IPS-11a (cell line): ENCODE measurements around the gene TNFSF11.

Source experiments
- H3K4me3 ChIP-seq: one replicate; pipeline ENCODE4 v1.5.1; 2013; ENCODE audit warnings: low read depth, low read length, control low read depth

The TNFSF11 gene

DNA sequence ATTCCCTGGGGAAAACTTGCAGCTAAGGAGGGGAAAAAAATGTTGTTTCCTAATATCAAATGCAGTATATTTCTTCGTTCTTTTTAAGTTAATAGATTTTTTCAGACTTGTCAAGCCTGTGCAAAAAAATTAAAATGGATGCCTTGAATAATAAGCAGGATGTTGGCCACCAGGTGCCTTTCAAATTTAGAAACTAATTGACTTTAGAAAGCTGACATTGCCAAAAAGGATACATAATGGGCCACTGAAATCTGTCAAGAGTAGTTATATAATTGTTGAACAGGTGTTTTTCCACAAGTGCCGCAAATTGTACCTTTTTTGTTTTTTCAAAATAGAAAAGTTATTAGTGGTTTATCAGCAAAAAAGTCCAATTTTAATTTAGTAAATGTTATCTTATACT, 33.6 kb downstream of the TNFSF11 start:
- H3K4me3 ChIP-seq, result no peak overlapping the region

DNA sequence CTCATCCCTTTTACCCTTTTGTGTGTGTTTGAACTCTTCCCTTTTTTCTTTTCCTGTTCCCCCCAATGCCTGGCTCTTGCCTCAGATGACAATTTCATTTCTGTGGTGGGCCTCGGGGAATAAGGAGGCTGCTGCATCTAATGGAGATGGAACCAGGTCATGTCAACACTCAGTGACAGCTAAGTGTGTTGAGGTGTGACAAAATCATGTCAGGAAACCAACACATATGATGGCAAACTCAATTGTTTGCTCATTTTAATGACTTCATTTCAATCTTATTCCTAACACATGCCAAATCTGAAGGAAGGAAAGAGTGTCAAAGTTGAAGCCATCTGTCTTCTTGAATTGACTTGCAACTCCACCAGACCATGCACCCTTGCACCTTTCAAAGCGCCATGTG, 36.7 kb downstream of the TNFSF11 start:
- H3K4me3 ChIP-seq, result no peak overlapping the region

DNA sequence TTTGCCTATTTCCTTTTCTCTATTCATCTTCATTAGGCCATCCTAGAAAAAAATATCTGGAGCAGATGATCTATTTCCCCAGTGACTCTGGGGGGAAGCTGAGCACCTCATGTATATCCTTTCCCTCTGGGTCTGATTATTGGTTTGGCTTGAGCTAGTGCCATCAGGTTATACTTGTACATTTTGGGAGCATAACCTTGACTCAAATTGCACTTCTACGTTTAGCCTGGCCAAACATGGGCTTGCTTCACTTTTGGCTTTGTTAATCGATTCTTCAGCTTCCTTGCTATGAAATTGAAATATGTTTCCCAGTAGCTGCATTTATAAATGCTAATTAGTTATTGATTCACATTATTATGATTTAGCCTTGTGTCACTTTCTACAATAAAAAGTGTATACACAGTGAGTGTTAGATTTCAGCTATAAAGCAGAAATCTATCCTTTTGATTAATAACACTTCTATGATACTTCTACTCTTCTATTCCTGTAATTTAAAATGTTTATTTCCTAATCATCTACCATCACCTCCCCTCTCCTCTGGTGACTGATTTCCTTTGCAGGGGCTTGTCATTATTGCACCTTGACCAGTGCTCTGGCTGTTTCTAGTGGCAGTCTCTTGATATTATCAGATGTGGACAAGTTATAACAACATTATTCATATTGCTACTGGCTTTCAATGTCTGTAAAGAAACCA, 37.3 kb downstream of the TNFSF11 start:
- no peak overlapping the region for H3K4me3 ChIP-seq

DNA sequence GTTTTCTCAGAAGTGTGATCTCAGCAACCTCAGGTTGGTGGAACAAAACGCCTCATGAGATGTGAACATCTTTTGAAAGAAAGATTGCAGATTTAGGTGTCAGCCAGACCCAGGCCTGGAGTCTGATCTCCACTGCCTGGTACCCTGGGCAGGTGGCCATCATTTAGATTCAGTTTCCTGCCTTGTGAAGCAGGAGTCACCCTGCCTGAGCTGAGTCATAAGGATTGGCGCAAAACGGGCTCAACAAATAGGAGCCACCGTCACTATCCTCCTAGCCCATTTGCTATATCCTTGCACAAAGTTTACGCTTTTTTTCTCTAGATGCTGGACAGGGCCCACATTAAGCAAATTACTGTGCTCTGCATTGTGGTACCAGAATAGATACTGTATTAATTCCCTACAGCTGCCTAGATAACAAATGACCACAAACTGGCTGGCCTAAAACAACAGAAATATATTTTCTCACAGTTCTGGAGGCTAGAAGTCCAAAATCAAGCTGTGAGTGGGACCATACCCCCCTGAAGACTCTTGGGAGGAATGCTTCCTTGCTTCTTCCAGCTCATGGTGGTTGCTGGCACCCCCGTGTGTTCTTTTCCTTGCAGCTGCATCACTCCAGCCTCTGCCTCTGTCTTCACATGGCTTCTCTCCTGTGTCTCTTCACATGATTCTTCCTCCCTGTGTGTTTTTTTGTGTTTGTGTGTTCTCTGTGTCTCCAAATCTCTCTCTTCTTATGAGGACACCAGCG, 38.2 kb downstream of the TNFSF11 start:
- no peak overlapping the region for H3K4me3 ChIP-seq

DNA sequence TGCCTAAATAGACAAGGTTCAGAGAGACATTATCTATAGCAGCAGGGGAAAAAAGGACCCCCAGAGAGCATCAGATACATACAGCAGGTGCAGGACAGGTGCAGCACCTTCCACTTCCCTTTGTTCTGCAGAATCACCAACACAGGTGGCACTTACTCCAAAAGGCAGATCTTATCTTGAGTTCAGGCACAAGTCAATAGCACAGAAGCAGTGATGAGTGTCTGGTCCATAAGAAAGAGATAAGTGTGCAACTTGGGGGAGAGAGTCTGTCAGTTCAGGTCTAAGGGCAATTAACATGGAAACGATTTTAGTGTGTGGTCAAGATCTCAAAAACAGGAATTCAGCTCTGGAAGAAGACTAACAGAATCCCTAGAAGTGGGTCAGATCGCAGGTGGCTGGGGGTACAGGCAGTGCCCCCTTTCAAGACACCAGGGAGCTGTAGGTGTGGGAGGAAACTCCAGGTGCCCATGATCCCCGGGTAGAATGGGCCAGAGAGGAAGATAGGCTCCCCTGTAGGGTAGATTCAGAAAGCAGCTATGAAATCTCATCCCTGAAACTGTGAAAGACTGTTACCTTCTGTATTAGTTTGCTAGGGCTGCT, 40.6 kb downstream of the TNFSF11 start:
- no peak overlapping the region for H3K4me3 ChIP-seq

DNA sequence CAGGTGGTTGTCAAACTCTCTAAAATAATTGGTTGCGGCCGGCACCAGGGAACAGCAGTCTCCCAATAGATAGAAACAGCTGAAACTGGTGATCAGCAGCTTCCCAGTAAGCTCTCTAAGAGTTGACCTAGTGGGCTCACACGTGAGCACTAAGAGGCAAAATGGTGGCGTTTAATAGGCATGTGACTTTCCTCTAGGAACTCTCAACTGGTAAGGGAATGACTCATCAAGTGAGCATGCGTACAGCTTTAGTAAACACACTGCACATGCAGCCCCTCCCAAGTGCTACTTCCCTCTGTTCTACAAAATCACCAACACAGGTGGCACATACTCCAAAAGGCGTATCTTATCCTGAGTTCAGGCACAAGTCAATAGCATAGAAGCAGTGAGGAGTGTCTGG, 41.7 kb downstream of the TNFSF11 start:
- H3K4me3 ChIP-seq, result no peak overlapping the region

DNA sequence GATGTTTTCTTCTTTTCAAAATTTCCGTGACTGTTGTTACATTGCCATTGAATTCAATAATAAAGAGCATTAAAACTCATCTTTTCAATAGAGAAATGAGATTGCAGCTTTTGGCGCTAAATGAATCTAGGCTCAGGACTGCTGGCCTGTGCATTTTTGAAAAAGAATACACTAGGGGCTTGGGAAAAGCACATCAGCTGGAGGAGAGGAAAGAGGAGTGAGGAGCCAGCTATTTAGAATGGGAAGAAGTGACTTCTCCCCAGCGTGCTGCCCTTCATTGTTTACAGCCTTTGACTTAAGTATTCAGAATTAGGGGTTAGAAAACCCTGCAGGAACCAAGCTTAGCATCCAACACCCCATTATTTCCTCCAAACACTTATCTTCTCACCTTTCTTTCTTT, 43.3 kb downstream of the TNFSF11 start:
- no peak overlapping the region for H3K4me3 ChIP-seq

DNA sequence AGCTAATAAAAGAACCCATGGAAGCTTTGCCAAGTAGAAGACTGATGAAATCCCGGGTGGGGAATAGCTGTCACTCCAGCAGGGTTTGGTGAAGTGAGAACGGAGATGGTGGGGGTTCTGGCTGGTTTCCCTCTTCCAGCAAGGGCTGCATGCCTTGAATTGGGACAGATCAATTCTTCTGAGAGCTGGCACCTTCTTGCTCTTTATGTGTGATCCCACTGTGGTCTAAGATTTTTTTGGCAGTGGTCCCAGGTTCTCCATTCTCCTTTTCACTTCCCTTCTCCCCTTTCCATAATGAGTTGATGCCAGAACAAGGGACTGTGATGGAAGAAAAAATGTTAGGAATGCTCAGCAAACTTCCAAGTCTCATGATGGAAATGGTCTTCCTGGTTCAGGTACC, 50.0 kb downstream of the TNFSF11 start:
- H3K4me3 ChIP-seq, result no peak overlapping the region

DNA sequence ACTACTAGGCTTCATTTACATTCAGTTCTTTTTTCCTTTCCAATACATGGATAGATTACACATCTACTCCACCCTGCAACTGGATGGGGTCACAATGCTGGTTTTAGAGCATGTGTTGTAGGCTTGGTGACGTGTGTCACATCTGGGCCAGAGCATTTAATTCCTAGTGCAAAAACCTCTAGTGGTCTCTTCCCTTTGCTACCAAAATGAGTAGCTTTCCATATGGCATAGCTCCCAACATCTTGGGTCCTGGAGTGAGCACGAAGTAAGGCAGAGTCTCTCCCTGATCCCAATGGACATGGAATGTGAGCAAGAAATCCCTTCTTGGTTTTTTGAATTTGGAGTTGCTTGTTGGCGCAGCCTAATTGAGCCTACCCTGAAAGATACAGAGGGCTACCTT, 51.7 kb downstream of the TNFSF11 start:
- no peak overlapping the region for H3K4me3 ChIP-seq

DNA sequence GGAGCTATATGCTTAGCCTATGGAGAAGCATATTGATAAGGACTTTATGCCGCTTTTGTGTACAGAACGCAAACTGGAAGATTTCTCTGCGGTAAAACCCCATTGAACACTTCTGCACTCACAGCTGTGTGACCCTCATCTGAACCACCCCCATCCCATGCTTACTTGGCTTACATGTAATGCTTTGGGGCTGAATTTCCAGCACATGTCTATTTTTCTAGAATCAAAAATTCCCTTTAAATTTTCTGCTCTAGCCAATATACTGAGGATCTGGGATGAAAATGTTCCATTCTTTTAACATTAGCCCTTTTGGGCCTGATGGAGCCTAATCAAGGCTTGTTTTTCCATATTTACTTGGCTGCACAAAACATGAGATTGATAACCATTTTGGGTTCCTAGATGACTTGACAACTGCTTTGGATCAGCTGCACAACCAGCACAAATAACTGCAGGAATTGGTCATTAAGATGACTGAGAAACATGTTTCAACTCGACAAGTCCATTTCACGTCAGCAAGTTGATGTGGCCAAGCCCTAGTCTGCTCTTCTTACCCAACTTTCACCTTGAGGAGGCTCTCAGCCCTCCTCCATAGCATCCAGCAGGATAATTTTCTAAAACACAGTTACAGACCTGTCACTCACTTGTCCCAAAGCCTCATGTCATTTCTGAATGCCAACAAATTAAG, 52.4 kb downstream of the TNFSF11 start:
- H3K4me3 ChIP-seq, result no peak overlapping the region

DNA sequence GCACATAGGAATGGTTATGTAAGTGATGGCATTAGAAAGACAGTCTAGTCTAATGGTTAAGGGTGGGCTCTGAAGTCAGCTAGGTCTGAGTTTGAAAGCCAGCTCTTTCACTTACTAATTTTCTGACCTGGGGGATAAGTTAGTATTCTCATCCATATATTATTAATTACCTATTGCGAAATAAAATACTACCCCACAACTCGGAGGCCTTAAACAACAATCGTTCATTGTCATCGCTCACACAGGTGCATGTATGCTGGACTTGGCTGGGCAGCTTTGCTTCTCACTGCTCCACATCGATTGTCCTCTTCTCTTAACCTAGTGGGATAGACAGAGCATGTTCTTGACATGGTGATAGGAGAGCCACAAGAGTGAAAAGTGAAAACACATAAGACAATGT, 54.7 kb downstream of the TNFSF11 start:
- H3K4me3 ChIP-seq, result no peak overlapping the region

DNA sequence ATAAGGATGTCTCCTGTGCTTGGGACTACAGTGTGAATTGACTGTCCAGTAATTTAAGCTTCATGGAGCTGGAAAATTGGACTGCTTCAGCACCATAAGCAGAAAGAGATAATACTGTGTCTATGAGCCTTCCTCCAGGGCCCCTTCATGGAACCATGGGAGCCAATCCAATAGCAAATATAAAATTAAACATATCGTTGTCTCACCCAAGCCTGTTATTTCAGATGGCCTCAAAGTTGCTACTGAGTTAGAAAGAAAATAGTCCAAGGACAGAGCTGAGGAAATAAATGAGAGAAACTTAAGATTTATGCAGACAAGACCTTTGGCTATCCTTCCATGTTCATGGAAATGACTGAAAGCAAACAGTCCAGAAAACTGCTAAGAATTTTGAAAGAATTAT, 57.2 kb downstream of the TNFSF11 start:
- no peak overlapping the region for H3K4me3 ChIP-seq

DNA sequence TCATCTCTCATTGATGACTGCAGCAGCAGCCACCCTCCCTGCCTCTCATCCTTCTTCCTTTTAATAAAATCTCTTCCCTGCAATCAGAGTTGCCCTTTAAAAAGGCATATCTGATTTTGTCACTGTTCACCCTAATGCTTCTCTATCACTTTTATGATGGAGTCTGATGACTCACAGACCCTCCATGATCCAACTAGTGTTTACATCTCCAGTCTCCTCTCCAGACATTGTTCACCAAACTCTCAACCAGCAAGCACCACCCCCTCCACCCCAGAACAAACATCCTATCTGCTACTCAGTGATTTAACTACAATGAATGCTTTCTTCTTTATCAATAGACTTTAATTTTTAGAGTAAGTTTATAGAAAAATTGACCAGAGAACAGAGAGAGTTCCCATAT, 59.5 kb downstream of the TNFSF11 start:
- H3K4me3 ChIP-seq, result no peak overlapping the region

DNA sequence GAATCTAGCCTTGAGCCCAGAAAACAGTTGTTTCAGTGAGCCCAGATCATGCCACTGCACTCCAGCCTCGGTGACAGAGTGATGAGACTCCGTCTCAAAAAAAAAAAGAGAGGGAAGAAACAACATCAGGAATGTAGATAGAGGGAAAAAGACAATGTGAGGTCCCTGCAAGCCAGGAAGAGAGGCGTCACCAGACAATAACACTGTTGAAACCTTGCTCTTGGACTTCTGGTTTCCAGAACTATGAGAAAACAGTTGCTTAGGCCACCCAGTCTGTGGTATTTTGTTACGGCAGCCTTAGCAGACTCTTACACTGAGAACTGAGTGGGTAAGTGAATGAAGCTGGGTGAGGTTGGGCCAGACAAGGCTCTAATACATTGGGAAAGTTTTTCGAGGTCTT, 64.1 kb downstream of the TNFSF11 start:
- H3K4me3 ChIP-seq, result no peak overlapping the region

DNA sequence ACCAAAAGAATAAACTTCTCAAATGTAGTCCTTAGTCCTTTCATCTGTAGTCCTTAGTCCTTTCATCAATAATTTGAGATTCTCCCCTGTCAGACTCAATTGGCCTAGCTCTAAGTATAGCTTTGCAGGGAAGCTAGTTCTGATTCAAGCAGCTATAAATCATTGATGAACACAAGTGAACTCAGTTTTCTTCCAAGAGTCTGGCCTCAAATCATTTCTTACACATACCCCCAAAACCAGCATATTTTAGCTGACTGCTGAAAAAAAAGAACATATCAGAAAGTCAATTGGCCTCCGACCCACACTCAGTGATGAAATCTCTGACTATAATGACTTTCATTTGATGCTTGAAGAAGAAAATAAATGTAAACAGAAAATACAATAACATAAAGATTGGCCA, 64.9 kb downstream of the TNFSF11 start:
- H3K4me3 ChIP-seq, result no peak overlapping the region

DNA sequence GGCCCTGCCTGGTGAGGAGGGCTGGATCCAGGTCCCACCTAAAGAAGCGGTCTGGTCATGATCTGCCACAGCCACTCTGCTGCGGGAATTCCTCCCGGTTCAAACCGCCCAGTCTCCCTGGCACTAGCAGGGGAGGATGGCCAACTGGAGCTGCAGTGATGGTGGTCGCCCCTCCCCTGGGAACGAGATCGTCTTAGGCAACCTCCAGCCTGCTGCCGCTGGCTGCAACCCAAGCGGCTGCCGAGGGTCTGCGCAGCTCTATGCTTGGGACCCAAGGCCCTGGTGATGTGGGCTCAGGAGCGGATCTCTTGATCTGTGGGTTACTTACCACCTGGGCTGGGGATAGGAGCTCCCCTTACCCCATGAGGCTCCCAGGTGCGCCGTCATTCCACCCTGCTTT, 69.1 kb downstream of the TNFSF11 start:
- no peak overlapping the region for H3K4me3 ChIP-seq

DNA sequence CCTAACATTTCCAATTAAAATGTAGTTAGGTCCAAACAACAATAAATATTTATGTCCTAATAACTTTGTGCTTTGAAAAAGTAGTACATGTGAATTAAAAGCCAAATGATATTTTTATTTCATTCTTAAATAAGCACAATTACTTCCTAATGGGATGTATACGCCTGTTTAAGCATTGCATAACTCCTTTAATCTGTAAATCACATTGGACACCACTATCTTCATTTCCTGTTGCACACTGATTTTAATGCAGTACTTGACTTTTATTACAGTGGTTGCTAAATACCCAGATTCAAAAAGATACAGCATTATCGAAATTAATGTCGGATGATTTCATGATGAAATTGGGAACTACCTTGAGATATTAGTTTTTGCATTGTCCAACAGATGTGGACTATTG, 70.9 kb downstream of the TNFSF11 start:
- H3K4me3 ChIP-seq, result no peak overlapping the region

DNA sequence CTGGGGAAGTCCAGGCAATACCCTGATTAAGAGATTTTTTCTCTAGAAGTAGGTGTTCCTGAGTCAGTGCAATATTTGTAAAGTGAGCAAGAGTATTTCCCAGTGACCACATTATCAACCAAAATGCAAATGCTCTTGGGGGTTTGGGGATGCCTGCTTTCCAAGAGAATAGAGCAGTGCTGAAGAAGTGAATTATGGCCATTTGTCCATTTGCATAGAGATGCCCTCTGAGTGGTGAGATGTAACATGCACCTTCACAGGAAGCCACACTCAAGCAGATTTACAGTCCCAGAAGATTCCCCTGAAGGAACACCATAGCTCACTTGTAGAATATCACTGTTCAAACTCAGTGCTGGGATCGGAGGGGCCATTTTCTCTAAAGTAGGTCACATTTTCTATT, 71.8 kb downstream of the TNFSF11 start:
- no peak overlapping the region for H3K4me3 ChIP-seq

DNA sequence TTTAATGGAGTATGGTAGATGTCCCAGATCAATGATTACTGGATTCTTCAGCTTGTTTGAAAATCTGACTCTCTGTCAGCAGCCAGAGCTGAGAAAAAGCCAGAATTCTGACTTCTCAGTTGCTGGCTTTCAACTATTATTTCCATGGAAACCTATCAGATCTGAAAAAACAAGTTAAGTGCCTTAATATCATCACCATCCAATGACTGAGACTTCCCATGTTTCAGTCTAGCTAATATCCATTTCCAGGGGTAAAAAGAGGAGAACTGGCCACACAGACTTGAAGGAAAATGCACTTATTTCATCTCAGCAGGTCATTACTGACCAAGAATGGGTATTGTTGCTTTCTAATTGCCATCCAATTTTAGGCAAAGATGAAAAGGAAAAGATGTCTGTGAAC, 75.2 kb downstream of the TNFSF11 start:
- no peak overlapping the region for H3K4me3 ChIP-seq

DNA sequence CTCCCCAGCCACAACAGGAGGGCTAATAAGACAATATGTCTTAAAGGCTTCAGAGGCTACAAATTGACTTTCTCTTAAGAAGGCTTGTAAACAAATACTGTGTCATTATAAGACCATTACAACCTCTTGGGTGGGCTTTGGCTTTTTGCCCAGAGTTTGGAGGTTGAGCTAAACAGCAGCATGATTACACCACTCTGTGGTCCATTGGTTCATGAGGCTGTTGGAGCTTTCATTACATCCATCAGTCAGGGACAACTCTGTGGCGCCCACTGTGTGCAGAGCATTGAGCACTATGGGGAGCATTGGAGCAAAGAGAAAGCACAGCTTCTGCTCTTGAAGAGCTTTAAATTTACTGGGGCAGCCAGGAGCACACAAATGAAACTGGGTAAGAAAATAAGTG, 75.9 kb downstream of the TNFSF11 start:
- H3K4me3 ChIP-seq, result no peak overlapping the region

DNA sequence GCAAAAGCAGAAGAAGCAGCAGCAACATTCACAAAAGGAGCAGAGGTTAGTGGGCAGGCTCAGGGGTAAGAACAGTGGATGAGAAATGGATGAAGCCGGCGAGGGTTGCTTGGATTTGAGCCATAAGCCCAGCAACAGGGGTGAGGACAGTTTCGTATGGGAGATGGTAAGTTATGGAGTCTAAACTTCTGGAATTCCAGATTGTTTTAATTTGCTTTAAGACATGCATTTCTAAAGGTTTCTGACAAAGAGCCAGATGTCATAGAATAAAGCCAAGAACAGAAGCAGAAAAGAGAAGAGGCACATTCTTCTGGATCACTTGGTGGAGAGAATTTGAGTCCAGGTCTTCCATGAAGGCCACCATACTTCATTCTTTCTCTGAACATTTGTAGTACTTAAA, 76.6 kb downstream of the TNFSF11 start:
- no peak overlapping the region for H3K4me3 ChIP-seq
